Measurements from ENCODE around the gene PLLP.

Gene PLLP

DNA sequence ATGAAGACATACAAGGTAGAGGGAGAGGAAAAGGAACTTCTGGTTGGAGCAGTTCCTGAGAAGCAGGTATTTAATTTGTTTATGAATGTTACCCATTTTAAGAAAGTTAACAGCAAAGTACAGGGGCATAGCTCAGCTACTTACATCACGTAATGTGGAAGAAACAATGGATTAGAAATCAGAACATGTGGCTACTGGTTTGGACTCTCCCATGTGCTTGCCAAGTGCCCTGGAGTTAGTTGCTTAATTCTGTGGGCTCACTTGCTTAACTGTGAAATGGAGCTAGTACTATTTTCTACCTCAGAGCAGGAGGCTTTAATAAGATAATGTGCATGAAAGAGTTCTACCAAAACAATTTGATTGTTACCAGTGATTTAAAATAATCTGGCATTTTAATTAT is 71.0 kb downstream of the PLLP start:
- DNase-seq: no peak

DNA sequence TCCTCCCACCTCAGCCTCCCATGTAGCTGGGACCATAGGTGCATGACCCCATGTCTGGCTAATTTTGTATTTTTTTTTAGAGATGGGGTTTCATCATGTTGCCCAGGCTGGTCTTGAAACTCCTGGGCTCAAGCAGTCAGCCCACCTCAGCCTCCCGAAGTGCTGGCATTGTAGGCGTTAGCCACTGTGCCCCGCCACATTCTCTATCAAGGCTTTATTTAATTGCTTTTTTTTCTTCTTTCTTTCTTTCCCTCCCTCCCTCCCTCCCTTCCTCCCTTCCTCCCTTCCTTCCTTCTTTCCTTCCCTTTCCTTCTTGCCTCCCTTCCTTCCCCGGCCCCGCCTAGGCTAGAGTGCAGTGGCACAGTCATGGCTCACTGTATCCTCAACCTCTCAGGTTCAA is 74.7 kb downstream of the PLLP start:
- no peak for DNase-seq

DNA sequence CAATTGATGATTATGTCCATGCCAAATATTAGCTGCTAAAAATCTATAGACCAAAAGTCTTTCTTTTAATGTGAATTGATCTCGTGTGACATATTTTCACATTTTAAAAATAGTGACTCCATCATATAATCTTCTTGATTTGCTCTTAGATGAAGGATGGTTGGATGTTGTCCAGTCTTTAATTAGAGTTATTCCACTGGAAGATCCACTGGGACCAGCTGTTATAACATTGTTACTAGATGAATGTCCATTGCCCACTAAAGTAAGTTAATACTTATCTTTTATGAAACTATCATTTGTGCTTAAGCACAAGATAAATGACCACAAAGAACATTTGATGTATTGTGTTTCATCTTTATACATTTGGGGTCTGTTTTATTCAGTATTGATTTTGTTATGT is 75.5 kb downstream of the PLLP start:
- DNase-seq: no peak
